Fibroblast of lung (primary cell): Measurements from ENCODE around the gene STC2. TPM values are rescaled to one million over a fixed set of nuclear protein-coding genes. Genes with fewer than 3 reads are reported as not detected.
A peak's percentile ranks its signal among the peaks of the same experiment; 100 is the strongest.

Experiments used
- DNase-seq, 2 donors: peaks; one replicate each; pipeline versions ENCODE4 v3.0.0 to v3.0.0-alpha.2; 2010; ENCODE audit warnings: low read depth in 2 of 2
- H2AFZ ChIP-seq: 2 replicates; pipeline ENCODE4 v1.5.1; 2012; ENCODE audit warnings: low read length, control low read depth, inconsistent platforms
- H3K27ac ChIP-seq: 2 replicates; pipeline ENCODE4 v1.5.1; 2011; ENCODE audit warnings: low read length, control low read depth; ENCODE audit not compliant: insufficient read depth
- H3K27me3 ChIP-seq: 2 replicates; pipeline ENCODE4 v1.5.1; 2011; ENCODE audit warnings: mild to moderate bottlenecking, low read length; ENCODE audit not compliant: control insufficient read depth, insufficient read depth
- H3K36me3 ChIP-seq: 2 replicates; pipeline ENCODE4 v1.5.1; 2011; ENCODE audit warnings: low read length; ENCODE audit not compliant: control insufficient read depth, insufficient read depth
- H3K4me1 ChIP-seq: 2 replicates; pipeline ENCODE4 v1.5.1; 2011; ENCODE audit warnings: low read length; ENCODE audit not compliant: control insufficient read depth, insufficient read depth; ENCODE audit errors: extremely low read depth
- H3K4me2 ChIP-seq: 2 replicates; pipeline ENCODE4 v1.5.1; 2011; ENCODE audit warnings: low read length, control low read depth; ENCODE audit not compliant: insufficient read depth; ENCODE audit errors: extremely low read depth
- H3K4me3 ChIP-seq, 4 experiments: fragments of 200-600 bp in 1 of 4; sonication (generic) in 1 of 4; replicated peaks in 1 of 4; 2 replicates each; pipeline ENCODE4 v1.5.1; 2011 to 2016; ENCODE audit warnings: low read length in 4 of 4, low read depth in 3 of 4, mild to moderate bottlenecking in 3 of 4, control low read depth in 2 of 4, inconsistent platforms in 1 of 4, mixed read lengths in 1 of 4; ENCODE audit not compliant: insufficient read depth in 1 of 4; ENCODE audit errors: control extremely low read depth in 1 of 4
- H3K79me2 ChIP-seq: 2 replicates; pipeline ENCODE4 v1.5.1; 2012; ENCODE audit warnings: mild to moderate bottlenecking, low read length, inconsistent platforms; ENCODE audit not compliant: control insufficient read depth, insufficient read depth
- H3K9ac ChIP-seq: 2 replicates; pipeline ENCODE4 v1.5.1; 2011; ENCODE audit warnings: mild to moderate bottlenecking, low read length, control low read depth; ENCODE audit not compliant: insufficient read depth
- H3K9me3 ChIP-seq: 2 replicates; pipeline ENCODE4 v1.5.1; 2012; ENCODE audit warnings: low read depth, low read length; ENCODE audit not compliant: control insufficient read depth, insufficient read depth
- H4K20me1 ChIP-seq: 2 replicates; pipeline ENCODE4 v1.5.1; 2011; ENCODE audit warnings: low read length; ENCODE audit not compliant: control insufficient read depth, insufficient read depth; ENCODE audit errors: extremely low read depth
- EZH2 ChIP-seq: IDR thresholded peaks from 2 replicates; pipeline ENCODE4 v1.5.1; 2012; ENCODE audit warnings: low read length, control low read depth, mild to moderate bottlenecking; ENCODE audit errors: missing control alignments
- polyA plus RNA-seq, 2 donors: library from polyadenylated mRNA; depleted of rRNA in 1 of 2; stranded (reverse) in 1 of 2; unstranded in 1 of 2; fragments of >200 nt; gene quantifications; 2 replicates each; pipeline ENCODE4 v1.2.1, GENCODE V29; 2011 to 2012; ENCODE audit warnings: missing spikeins in 1 of 2
- total RNA-seq: library from RNA; depleted of rRNA; stranded (reverse); fragments of >200 nt; gene quantifications from 2 replicates; pipeline ENCODE4 v1.2.1, GENCODE V29; 2014
- TF ChIP-seq, protein P1 (sequence below), 2 donors: IDR thresholded peaks in 1 of 2; conservative IDR thresholded peaks in 1 of 2; 1 replicate in 1 of 2; 2 replicates in 1 of 2; pipeline ENCODE4 v1.5.1; 2011 to 2012; ENCODE audit warnings: low read length in 2 of 2, control low read depth in 1 of 2, inconsistent platforms in 1 of 2, low read depth in 1 of 2, mild to moderate bottlenecking in 1 of 2

STC2 gene
- total and polyA plus RNA-seq, 2 donors (not counting 1 experiment from before 2014, with no cell fraction given) = 112 to 299 TPM

- Histone ChIP-seq H3K4me3 (no peak overlapping the region), H2AFZ (no peak overlapping the region), H3K79me2 (no peaks in the 10 kb centered on the region), H3K27me3 (no peaks in the 10 kb centered on the region), H3K4me2 (no peak overlapping the region), H3K27ac (no peak overlapping the region), H3K9ac (no peak overlapping the region), H3K9me3 (no peaks in the 10 kb centered on the region), H3K4me1 (peaks cover 5% of the 10 kb centered on the region), H3K36me3 (no peaks in the 10 kb centered on the region), H4K20me1 (no peaks in the 10 kb centered on the region)
- DNase-seq = peak in 1 of 2 donors; percentile 56
- no peak for TF ChIP-seq EZH2
- TF ChIP-seq, protein P1, sequence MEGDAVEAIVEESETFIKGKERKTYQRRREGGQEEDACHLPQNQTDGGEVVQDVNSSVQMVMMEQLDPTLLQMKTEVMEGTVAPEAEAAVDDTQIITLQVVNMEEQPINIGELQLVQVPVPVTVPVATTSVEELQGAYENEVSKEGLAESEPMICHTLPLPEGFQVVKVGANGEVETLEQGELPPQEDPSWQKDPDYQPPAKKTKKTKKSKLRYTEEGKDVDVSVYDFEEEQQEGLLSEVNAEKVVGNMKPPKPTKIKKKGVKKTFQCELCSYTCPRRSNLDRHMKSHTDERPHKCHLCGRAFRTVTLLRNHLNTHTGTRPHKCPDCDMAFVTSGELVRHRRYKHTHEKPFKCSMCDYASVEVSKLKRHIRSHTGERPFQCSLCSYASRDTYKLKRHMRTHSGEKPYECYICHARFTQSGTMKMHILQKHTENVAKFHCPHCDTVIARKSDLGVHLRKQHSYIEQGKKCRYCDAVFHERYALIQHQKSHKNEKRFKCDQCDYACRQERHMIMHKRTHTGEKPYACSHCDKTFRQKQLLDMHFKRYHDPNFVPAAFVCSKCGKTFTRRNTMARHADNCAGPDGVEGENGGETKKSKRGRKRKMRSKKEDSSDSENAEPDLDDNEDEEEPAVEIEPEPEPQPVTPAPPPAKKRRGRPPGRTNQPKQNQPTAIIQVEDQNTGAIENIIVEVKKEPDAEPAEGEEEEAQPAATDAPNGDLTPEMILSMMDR (conservative IDR thresholded peaks at IDR 0.05 in 1 of 2, IDR thresholded peaks at IDR 0.05 in 1 of 2; ENCODE audit: low read depth in 1 of 2, low read length in 2 of 2) = no peak
These were observed 6.6 kb upstream of the STC2 start for GRCh38 chr5:173334808-173335207.

DNA sequence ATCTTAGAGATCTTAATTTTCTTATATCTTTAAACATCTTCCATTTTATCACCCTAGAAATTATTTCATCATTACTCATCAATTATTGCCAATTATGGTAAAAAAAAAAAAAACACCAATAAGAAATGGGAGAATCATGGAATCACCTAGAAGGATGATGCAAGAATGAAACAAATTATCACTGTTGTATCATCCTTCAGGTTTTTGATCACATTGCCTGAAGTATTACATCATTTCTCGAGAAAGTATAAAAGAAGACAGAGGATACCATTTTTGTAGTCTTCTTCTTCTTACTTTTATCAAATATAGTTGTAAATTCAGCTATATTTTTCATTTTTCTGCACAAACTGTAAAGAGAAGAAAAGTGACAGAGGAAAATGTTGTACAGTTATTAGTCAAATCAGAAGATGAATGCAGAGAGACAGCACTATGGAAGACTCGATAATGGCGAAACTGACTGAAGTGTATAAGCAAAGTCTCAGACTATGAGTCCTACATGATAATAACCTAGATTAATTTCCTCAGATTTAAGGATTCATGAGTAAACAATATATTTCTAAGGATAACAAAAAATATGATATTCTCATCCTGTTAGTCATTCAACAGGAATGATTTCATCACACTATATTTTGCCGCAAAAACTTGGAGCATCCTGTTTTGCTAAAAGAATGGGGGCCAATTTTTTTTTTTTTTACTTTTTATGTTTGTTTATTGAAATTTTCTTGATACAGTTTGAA lies 5.9 kb upstream of the STC2 start:
- H3K79me2 ChIP-seq = no peaks in the 10 kb centered on the region
- no peaks in the 10 kb centered on the region for H4K20me1 ChIP-seq
- H3K9ac ChIP-seq = no peak overlapping the region
- peaks cover 5% of the 10 kb centered on the region for H3K4me1 ChIP-seq
- no peaks in the 10 kb centered on the region for H3K36me3 ChIP-seq
- H3K4me2 ChIP-seq = no peak overlapping the region
- no peak overlapping the region for H2AFZ ChIP-seq
- H3K27ac ChIP-seq = no peak overlapping the region
- no peaks in the 10 kb centered on the region for H3K27me3 ChIP-seq
- TF ChIP-seq, protein P1 (conservative IDR thresholded peaks at IDR 0.05 in 1 of 2, IDR thresholded peaks at IDR 0.05 in 1 of 2; ENCODE audit: low read depth in 1 of 2, low read length in 2 of 2) = no peak
- no peak for TF ChIP-seq EZH2
- H3K4me3 ChIP-seq = no peak overlapping the region
- H3K9me3 ChIP-seq = no peaks in the 10 kb centered on the region
- DNase-seq = peak; percentile 69 to 83

DNA sequence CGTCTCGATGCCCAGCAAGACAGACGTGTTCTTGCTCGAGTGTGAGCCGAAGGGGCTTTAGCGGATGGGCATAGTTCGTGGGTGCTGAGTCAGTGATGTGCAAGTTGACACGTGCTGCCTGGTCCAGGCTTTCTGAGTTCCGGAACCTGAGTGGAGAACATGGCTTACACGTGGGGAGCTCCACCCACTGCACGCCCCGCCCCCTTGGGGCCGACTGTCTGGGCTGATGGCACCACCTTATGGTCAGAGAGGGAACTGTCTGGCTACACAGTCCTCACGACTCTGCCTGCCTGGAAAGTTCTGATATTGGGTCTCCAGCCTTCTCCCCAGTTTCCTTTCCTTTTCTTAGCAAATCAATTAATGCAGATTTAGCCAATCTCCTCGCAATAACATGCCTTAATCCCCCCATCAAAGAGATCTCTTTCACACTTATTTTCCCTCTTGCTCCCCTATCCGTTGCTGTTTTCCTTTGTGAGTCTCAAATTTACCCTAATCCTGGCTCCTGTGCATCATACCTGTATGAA lies 3.8 kb upstream of the STC2 start:
- H2AFZ ChIP-seq = no peak overlapping the region
- TF ChIP-seq EZH2 = no peak
- TF ChIP-seq, protein P1 (conservative IDR thresholded peaks at IDR 0.05 in 1 of 2, IDR thresholded peaks at IDR 0.05 in 1 of 2; ENCODE audit: low read depth in 1 of 2, low read length in 2 of 2) = peak; percentile 82 to 97
- peak; percentile 82 to 89 for DNase-seq
- no peak overlapping the region for H3K4me2 ChIP-seq
- H3K4me3 ChIP-seq = no peak overlapping the region
- H3K4me1 ChIP-seq = peaks cover 8% of the 10 kb centered on the region
- H4K20me1 ChIP-seq = no peaks in the 10 kb centered on the region
- no peaks in the 10 kb centered on the region for H3K9me3 ChIP-seq
- no peak overlapping the region for H3K27ac ChIP-seq
- no peaks in the 10 kb centered on the region for H3K36me3 ChIP-seq
- peaks cover 14% of the 10 kb centered on the region for H3K79me2 ChIP-seq
- H3K9ac ChIP-seq = no peak overlapping the region
- no peaks in the 10 kb centered on the region for H3K27me3 ChIP-seq
